Fibroblast of the aortic adventitia (primary cell): Measurements from ENCODE around the gene GPATCH3. TPM values are rescaled to one million over a fixed set of nuclear protein-coding genes. Genes with fewer than 3 reads are reported as not detected.
A peak's percentile ranks its signal among the peaks of the same experiment; 100 is the strongest.
"Not testable (repeated sequence)": the region's sequence is repeated elsewhere in the genome, so short reads cannot be mapped to it uniquely, and the experiment has no call there.

Experiments
- DNase-seq: peaks from one replicate; pipeline ENCODE4 v3.0.0-alpha.2; 2010; ENCODE audit warnings: low read depth
- H3K4me3 ChIP-seq: 2 replicates; pipeline ENCODE4 v1.5.1; 2011; ENCODE audit warnings: low read depth, mild to moderate bottlenecking, control low read depth, low read length, moderate library complexity
- total RNA-seq: library from RNA; depleted of rRNA; stranded (reverse); fragments of >200 nt; gene quantifications from 2 replicates; pipeline ENCODE4 v1.2.3, GENCODE V29; 2012; ENCODE audit warnings: low replicate concordance
- TF ChIP-seq, protein P1 (sequence below): IDR thresholded peaks from 2 replicates; pipeline ENCODE4 v1.5.1; 2011; ENCODE audit warnings: mild to moderate bottlenecking, low read length, control low read depth, inconsistent platforms; ENCODE audit not compliant: insufficient read depth

Gene GPATCH3
- total RNA-seq, 1 donor: 5.9 TPM

DNA sequence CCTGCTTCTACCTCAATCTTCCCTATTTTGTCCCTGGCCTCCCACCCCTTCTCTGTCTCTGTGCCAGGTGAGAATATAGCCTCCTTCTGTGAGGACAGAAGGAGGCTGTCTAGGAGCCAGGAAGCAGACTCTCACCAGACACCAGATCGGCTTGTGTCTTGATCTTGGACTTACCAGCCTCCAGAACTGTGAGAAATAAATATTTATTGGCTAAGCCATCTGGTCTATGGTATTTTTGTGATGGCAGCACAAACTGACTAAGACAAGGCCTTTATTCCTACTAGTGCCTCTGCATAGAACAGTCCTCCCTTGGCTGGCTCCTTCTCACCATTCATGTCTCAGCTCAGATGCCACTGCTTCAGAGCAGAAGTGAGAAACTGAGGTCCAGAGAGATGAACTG is 12.0 kb downstream of the GPATCH3 start:
- no peak overlapping the region for H3K4me3 ChIP-seq
- TF ChIP-seq, protein P1, sequence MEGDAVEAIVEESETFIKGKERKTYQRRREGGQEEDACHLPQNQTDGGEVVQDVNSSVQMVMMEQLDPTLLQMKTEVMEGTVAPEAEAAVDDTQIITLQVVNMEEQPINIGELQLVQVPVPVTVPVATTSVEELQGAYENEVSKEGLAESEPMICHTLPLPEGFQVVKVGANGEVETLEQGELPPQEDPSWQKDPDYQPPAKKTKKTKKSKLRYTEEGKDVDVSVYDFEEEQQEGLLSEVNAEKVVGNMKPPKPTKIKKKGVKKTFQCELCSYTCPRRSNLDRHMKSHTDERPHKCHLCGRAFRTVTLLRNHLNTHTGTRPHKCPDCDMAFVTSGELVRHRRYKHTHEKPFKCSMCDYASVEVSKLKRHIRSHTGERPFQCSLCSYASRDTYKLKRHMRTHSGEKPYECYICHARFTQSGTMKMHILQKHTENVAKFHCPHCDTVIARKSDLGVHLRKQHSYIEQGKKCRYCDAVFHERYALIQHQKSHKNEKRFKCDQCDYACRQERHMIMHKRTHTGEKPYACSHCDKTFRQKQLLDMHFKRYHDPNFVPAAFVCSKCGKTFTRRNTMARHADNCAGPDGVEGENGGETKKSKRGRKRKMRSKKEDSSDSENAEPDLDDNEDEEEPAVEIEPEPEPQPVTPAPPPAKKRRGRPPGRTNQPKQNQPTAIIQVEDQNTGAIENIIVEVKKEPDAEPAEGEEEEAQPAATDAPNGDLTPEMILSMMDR: no peak
- DNase-seq: no peak

DNA sequence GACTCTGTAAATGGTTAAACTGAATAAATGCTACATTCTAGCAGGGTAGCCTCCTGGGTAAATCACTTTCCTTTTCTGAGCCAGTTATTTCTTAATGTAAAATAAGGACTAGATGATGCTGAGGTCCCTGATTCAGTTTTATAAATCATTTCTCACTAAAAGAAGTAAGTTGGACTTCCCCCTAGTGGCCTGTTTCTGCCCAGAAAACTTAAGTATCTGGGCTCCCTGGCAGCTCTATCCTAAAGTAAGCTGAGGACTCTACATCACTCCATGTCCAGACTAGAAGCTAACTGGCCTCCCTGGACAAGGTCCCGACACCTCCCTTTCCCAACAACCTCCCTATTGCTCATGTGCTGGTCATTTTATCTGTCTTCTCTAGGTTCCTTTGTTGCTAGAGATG is 13.1 kb downstream of the GPATCH3 start:
- peak; percentile 67 for DNase-seq
- no peak overlapping the region for H3K4me3 ChIP-seq
- TF ChIP-seq, protein P1: peak; percentile 66

DNA sequence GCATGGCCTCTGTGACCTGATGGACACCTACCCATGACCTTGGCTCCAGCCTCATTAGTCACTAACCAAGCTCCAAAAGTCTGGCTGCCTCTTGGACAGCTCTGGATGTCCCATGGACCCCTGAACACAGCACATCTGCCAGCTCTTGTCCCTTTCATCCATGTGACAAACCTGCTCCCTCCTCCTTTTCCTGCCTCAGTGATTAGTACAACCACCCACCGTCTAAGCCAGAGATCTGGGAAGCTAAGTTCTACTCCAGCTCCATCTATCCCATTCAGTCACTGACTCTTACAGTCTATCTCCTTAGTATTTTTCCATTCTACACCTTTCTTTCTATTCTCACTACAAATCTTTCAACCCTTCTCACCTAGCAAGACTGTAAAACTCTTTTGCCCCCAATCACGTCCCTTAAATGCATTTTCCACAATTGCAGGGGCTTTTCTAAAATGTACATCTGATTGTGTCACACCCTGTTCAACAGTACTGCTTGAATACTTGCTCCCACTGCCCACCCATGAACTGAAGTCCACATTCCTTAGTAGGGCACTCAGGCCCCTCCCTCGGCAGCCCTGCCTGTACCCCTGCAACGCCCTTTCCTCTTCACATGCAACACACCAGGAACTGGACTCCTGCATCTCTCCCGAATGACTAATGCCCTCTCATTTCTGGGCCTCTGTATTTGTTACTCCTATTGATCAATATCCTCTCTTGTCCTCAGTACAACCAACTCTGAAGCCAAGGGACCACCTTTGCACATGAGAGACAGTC is 17.4 kb downstream of the GPATCH3 start:
- H3K4me3 ChIP-seq: no peak overlapping the region
- TF ChIP-seq, protein P1: no peak
- no peak for DNase-seq

DNA sequence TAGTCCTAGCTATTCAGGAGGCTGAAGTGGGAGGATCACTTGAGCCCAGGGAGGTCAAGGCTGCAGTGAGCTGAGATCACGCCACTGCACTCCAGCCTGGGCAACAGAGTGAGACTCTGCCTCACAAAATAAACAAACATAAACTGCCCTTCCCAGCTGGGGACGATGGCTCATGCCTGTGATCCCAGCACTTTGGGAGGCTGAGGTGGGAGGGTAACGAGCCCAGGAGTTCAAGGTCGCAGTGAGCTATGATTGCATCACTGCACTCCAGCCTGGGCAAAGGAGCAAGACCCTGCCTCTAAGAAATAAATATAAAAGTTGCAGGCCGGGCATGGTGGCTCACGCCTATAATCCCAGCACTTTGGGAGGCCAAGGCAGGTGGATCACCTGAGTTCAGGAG is 18.7 kb downstream of the GPATCH3 start:
- H3K4me3 ChIP-seq, DNase-seq: not testable (repeated sequence)

DNA sequence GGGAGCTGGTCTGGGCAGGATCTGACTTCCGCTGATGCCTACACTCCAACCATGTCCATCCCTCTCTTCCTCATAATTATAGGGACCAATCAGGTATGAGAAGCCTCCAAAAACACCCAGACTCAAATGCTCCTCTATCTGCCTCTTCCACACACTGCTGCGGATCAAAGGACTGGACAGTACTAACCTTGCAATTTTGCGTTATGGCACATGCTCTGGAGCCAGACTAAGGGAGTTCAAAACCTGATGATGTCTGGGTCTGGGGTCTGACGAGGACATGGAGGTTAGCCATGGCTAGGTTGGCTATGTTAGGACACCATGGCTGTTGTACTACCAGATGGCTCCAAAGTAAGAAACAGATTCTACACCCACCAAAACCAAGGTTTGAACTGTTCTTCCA is 20.5 kb downstream of the GPATCH3 start:
- no peak overlapping the region for H3K4me3 ChIP-seq
- DNase-seq: no peak
- TF ChIP-seq, protein P1: no peak

DNA sequence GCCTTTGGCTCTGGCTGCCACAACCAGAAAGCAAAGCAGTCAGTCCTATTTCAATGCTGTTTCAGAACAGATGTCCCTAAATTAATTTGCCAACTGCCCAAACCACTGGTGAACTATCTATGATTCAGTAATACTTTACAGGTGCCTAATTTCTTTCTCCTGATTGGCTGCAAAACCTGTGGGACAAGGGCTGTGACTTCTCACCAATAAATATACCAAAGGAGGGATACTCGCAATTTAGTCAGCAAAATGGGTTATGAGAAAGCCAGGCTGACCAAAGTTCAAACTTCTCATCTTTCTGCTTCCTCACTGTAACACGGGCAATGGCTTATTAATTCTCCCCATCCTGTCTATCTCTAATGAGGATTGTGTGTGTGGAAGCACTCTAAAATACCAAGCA is 22.9 kb downstream of the GPATCH3 start:
- no peak overlapping the region for H3K4me3 ChIP-seq
- TF ChIP-seq, protein P1: no peak
- DNase-seq: no peak

DNA sequence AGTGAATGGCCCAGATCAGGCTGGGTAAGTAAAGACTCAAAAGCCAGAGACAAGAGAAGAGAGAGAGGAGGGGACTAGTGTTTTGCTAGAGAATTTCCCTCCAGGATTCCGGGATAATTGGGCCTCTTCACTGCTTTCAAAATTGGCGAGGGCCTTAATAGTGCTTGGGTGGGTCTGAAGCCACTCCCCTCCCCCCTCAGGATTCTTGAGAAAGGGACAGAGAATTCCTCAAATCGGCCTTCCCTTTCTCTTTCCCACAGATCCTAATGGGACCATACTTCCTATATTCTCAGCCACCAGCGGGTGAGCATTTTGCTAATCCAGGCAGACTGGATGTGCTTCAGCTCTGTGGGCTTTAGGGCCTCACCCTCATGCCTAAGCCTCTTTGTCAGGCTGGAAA is 25.4 kb downstream of the GPATCH3 start:
- H3K4me3 ChIP-seq: no peak overlapping the region
- TF ChIP-seq, protein P1: no peak

DNA sequence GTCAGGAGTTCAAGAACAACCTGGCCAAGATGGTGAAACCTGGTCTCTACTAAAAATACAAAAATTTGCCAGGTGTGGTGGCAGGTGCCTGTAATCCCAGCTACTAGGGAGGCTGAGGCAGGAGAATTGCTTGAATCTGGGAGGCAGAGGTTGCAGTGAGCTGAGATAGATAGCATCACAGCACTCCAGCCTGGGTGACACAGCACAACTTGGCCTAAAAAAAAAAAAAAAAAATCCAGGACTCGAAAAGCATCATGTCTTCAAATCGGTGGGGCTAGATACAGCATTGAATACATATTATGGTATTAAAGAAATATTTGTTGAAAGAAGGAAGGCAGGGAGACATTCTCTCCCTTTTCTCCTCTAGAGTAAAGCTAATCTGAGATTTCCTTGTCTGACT is 27.2 kb downstream of the GPATCH3 start:
- not testable (repeated sequence) for DNase-seq, H3K4me3 ChIP-seq

More for the DNA sequence above, 25.4 kb downstream of the GPATCH3 start:
- no peak for DNase-seq
